AG20443 (cell line): Measurements from ENCODE around the gene ETF1.
"Not testable (repeated sequence)": the region's sequence is repeated elsewhere in the genome, so short reads cannot be mapped to it uniquely, and the experiment has no call there.

Experiments used
- DNase-seq: peaks from one replicate; pipeline ENCODE4 v3.0.0; 2012; ENCODE audit warnings: low spot score, mixed read lengths

ETF1 gene

GRCh38 chr5:138490648-138491283 lies 52.3 kb downstream of the ETF1 start:
- no peak for DNase-seq

- DNase-seq: no peak
Measured at GRCh38 chr5:138489683-138490061, 53.4 kb downstream of the ETF1 start.

- DNase-seq: peak; percentile 67
Measured at GRCh38 chr5:138488481-138488945, 54.5 kb downstream of the ETF1 start.

DNA sequence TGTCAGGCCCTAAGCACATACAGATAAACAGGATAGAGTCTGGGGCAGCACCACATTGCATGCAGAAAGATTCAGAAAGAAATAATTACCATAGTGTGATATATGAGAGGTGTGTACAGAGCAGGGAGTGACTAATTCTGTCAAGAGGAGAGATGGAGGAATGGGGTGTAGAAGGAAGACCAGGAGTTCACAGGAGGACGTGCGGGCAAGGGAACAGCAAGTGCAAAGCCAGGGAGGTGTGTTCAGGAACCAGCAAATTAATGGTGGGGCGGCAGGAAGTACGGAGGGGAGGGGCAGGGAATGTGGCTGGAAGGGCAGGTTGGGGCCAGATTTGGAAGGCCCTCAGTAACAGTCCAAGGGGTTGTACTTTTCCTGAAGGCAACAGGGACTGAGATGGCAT lies 60.4 kb downstream of the ETF1 start:
- DNase-seq: no peak

GRCh38 chr5:138476918-138477317 lies 66.1 kb downstream of the ETF1 start:
- no peak for DNase-seq

GRCh38 chr5:138473151-138473550 lies 69.9 kb downstream of the ETF1 start:
- DNase-seq: not testable (repeated sequence)

DNA sequence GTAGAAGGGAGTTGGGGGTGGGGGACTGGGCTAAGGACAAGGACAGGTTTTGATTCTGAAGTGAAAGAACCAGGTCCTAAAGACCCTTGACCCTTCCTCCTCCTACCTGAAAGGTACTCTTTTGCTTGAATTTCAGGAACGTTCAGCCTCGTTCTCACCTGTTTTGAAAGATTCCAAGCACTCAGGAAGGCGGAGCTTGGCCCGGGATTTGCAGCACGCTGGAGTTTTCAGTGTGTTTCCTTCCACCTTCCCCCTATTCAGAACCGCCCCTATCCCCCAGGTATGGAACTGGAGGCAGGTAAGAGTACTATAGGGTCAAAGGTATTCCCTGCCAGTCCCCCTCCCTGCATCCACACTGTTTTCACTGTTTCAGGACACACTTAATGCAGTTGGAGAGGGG lies 70.7 kb downstream of the ETF1 start:
- DNase-seq: no peak

DNA sequence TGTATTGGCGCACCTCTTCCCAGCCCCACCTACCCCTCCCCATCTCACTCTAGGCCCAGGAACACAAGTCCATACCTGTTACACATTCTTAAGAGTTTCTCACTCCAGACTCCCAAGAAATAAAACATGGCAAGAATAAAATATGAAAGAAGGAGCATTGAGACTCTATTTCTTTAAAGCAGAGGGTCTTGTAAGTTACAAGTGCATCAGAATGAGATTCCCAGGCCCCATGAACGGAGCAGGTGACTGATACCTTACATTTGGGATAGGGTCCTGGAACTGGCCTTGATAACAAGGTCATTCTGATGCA lies 72.0 kb downstream of the ETF1 start:
- no peak for DNase-seq

- no peak for DNase-seq
Measured at GRCh38 chr5:138470322-138471051, 72.5 kb downstream of the ETF1 start.

DNA sequence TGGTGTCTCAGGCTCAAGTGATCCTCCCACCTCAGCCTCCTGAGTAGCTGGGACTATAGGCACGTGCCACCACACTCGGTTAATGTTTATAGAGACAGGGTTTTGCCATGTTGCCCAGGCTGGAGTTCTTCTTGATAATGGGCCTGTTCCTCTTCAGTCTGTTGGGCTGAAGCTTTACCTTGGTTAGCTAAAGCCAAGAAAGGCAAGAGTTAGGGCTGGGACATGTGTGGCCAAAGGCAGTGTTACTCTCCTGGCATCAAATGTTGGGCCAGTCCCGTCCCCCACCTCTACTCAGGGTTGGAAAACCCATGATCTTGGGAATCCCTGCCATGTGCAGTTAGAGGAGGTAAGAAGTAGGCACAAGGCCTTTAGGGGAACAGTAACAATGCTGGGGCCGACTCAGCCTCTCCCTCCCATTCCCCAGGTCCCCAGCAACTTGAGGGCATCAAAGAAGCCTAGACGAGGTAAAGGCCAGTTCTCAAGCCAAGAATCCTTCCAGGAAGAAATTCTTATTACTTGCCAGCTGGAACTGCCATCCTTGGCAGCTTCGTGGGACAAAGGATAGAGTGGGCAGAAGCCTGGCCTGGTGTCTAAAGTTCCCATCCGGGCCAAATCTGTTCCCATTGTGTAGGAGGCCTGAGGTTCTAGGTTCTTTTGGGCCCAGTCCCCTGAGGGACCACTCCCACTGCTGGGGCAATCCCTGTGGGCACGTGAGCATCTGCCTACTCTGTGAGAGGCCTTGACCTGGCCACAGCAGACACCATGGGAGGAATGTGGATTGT lies 73.3 kb downstream of the ETF1 start:
- DNase-seq: peak; percentile 47

GRCh38 chr5:138468966-138469539 lies 74.0 kb downstream of the ETF1 start:
- DNase-seq: no peak

- no peak for DNase-seq
Measured at GRCh38 chr5:138468133-138468965, 74.7 kb downstream of the ETF1 start.

- no peak for DNase-seq
Measured at GRCh38 chr5:138467711-138468132, 75.3 kb downstream of the ETF1 start.

GRCh38 chr5:138466900-138467710 lies 75.9 kb downstream of the ETF1 start:
- DNase-seq: no peak

DNA sequence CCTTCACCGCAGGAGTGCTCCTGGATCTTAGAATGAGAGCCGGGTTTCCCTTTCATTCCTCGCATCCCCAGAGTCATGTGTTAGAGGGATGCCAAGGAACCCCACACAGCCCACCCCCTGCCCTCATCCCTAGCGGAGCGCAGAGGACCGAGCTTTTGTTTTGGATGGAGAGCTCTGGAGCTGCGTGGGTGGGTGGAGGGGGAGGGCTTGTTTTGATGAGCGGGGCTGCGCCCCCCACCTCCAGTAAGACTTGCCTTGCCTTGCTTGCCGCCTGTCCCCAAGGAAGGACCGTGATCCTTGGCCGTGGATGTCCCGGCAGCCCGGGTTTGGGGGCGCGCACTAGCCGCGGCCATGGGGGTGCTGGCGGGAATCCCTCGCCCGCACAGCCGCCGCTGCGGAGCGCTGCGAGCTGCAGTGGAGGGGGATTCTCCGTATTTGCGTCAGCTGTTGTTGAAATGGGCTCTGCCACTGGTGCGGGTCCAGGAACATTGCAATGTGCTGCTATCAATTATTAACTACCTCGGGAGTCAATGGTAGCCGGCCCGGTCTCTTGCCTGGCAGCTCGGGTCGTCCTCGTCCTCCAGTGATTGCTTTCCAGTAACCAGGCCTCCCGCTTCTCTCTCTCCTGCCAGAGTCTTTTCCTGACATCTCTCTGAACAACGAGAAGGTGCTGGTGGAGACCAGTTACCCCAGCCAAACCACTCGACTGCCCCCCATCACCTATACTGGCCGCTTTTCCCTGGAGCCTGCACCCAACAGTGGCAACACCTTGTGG lies 76.7 kb downstream of the ETF1 start:
- DNase-seq: no peak

- DNase-seq: peak; percentile 90
Measured at GRCh38 chr5:138465261-138466124, 77.5 kb downstream of the ETF1 start, which contains the start of gene EGR1. Gene EGR1 (plus strand): TSS chr5:138465479. CDS start chr5:138465762, 283 bp downstream.

GRCh38 chr5:138464388-138465260 lies 78.4 kb downstream of the ETF1 start:
- peak; percentile 94 for DNase-seq

DNA sequence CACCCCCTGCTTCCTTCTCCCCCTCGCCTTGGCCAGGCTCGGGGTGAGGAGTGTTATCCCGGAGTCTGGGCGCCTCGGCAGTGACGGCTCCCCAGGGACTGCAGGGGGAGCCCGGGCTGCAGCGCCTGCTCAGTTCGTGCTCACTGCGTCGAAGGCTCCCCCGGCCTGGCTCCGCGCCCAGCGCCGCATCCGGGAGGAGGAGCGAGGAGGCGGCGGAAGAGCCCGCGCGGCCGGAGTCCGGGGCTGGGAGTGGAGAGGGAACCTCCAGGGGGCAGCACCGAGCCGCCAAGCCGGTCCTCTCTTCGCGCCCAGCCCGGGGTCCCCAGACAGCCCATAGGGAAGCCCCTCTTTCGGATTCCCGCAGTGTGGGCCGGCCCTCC lies 79.0 kb downstream of the ETF1 start:
- DNase-seq: peak; percentile 97
